HepG2 (cell line): ENCODE measurements around the gene NFAT5. TPM values are rescaled to one million over a fixed set of nuclear protein-coding genes. Genes with fewer than 3 reads are reported as not detected.

Source experiments
- ATAC-seq: fragments of 200-7000 bp; cut with Tn5 transposase; 3 replicates; pipeline ENCODE4 v1.9.1; 2020; ENCODE audit warnings: mild to moderate bottlenecking, moderate library complexity
- BruUV-seq: library from RNA; stranded (reverse); fragments of 400-500 nt; replicated peaks from 2 replicates; lab custom pipeline; 2021; lab: Mats Ljungman, UMichigan
- CTCF ChIA-PET: fragments of 300-600 bp; formaldehyde crosslinking; extraction: SDS; loops from one replicate; lab custom pipeline; 2021; ENCODE audit warnings: low total read pairs, inconsistent platforms, low intra/inter-chr PET ratio; lab: Yijun Ruan, JAX
- POLR2A ChIA-PET: fragments of 350-600 bp; sonication (Branson Sonifier 250); formaldehyde crosslinking; loops from one replicate; lab custom pipeline; 2020; ENCODE audit warnings: antibody characterized with exemption, inconsistent platforms; lab: Yijun Ruan, JAX
- DNase-seq: peaks from one replicate; pipeline ENCODE4 v3.0.0-alpha.2; 2015; ENCODE audit warnings: low spot score
- FAIRE-seq: peaks from 3 replicates; lab custom pipeline; 2011; peaks lifted over from hg19 to GRCh38; lab: Jason Lieb, UNC
- H2AFZ ChIP-seq: one replicate; pipeline ENCODE4 v1.6.1; 2011; ENCODE audit warnings: low read length, inconsistent platforms
- H3K27ac ChIP-seq: fragments of 300-600 bp; 3 replicates; pipeline ENCODE4 v1.8.0; 2011; ENCODE audit warnings: mixed run types, mild to moderate bottlenecking, mixed read lengths, low read length, inconsistent platforms; ENCODE audit not compliant: insufficient read depth; ENCODE audit errors: extremely low read length
- H3K27me3 ChIP-seq, 2 experiments: fragments of 200-600 bp in 1 of 2; 2 replicates in 1 of 2; 3 replicates in 1 of 2; pipeline versions ENCODE4 v1.6.0 to v1.8.0; 2011; ENCODE audit warnings: low read length in 2 of 2, mild to moderate bottlenecking in 2 of 2, moderate library complexity in 2 of 2, inconsistent platforms in 1 of 2; ENCODE audit not compliant: insufficient read depth in 2 of 2, control insufficient read depth in 1 of 2
- H3K36me3 ChIP-seq, 2 experiments: fragments of 200-600 bp in 1 of 2; replicated peaks in 1 of 2; 2 replicates in 1 of 2; 3 replicates in 1 of 2; pipeline versions ENCODE4 v1.5.1 to v1.8.0; 2011; ENCODE audit warnings: low read length in 2 of 2, inconsistent platforms in 1 of 2; ENCODE audit not compliant: insufficient read depth in 2 of 2, control insufficient read depth in 1 of 2
- H3K4me1 ChIP-seq: 2 replicates; pipeline ENCODE4 v1.5.1; 2012; ENCODE audit warnings: low read length, inconsistent platforms; ENCODE audit not compliant: insufficient read depth
- H3K4me2 ChIP-seq: 2 replicates; pipeline ENCODE4 v1.6.0; 2011; ENCODE audit warnings: low read depth, low read length, inconsistent platforms
- H3K4me3 ChIP-seq, 3 experiments: fragments of 200-600 bp in 1 of 3; sonication (generic), shearing (Covaris generic) in 1 of 3; replicated peaks in 1 of 3; 2 replicates each; pipeline ENCODE4 v1.5.1; 2011 to 2016; ENCODE audit warnings: low read length in 3 of 3, inconsistent platforms in 2 of 3, low read depth in 2 of 3, mild to moderate bottlenecking in 2 of 3, control low read depth in 1 of 3, mixed read lengths in 1 of 3; ENCODE audit not compliant: insufficient read depth in 1 of 3
- H3K79me2 ChIP-seq: one replicate; pipeline ENCODE4 v1.6.1; 2011; ENCODE audit warnings: low read length, inconsistent platforms; ENCODE audit not compliant: insufficient read depth
- H3K9ac ChIP-seq: 2 replicates; pipeline ENCODE4 v1.6.0; 2011; ENCODE audit warnings: mild to moderate bottlenecking, low read depth, low read length, inconsistent platforms; ENCODE audit not compliant: insufficient read depth
- H3K9me3 ChIP-seq: 2 replicates; pipeline ENCODE4 v1.5.1; 2012; ENCODE audit warnings: mild to moderate bottlenecking, low read length
- H4K20me1 ChIP-seq: 2 replicates; pipeline ENCODE4 v1.6.0; 2011; ENCODE audit warnings: inconsistent platforms, mild to moderate bottlenecking, low read length, moderate library complexity; ENCODE audit not compliant: insufficient read depth
- POLR2AphosphoS2 ChIP-seq: IDR thresholded peaks from 2 replicates; pipeline ENCODE4 v1.6.1; 2011; ENCODE audit warnings: low read depth, low read length, improper control_type of control experiment
- WGBS: methylation state at CpG from one replicate; pipeline ENCODE4 v1.1.6; 2017; ENCODE audit warnings: low lambda C conversion rate; 5-methylcytosine and 5-hydroxymethylcytosine counted together
- in situ Hi-C: cut with HindIII; loops from 2 replicates; pipeline ENCODE4 v1.10.0; 2017; ENCODE audit warnings: low pct_unique_long_range_greater_than_20kb; ENCODE audit not compliant: extremely low pct_ligation_motif_present
- intact Hi-C: fragments of 100-400 bp; cut with micrococcal nuclease; formaldehyde crosslinking; loops from one replicate; pipeline ENCODE4 v1.10.0; 2022; ENCODE audit not compliant: unreplicated experiment
- polyA plus RNA-seq, 8 experiments: library from polyadenylated mRNA; depleted of rRNA in 3 of 8; stranded (reverse) in 7 of 8; unstranded in 1 of 8; fragments of >200 nt; fragmentation: Illumina TruSeq in 4 of 8; extraction: Trizol in 4 of 8; gene quantifications; 2 replicates each; pipeline versions ENCODE4 v1.2.1 to v1.2.3, GENCODE V29; 2011 to 2016; ENCODE audit warnings: low read depth in 4 of 8, missing spikeins in 1 of 8, mixed read lengths in 1 of 8; ENCODE audit not compliant: insufficient read depth in 1 of 8
- total RNA-seq, 5 experiments: library from RNA; depleted of rRNA; stranded (reverse); fragments of >200 nt; fragmentation: Illumina TruSeq; extraction: Trizol; gene quantifications; 2 replicates each; pipeline ENCODE4 v1.2.3, GENCODE V29; 2016; ENCODE audit warnings: low read depth in 1 of 5
- TF ChIP-seq, protein P1 (sequence below): sonication (generic); formaldehyde crosslinking; IDR thresholded peaks from 2 replicates; pipeline ENCODE4 v1.4.0; 2020; ENCODE audit warnings: missing genetic modification reagents

The NFAT5 gene
- total and polyA plus RNA-seq, 2 of the 13 experiments (the other 11 are each of a cell fraction or from before 2014, with no cell fraction given), result 20.5 to 54.3 TPM

DNA sequence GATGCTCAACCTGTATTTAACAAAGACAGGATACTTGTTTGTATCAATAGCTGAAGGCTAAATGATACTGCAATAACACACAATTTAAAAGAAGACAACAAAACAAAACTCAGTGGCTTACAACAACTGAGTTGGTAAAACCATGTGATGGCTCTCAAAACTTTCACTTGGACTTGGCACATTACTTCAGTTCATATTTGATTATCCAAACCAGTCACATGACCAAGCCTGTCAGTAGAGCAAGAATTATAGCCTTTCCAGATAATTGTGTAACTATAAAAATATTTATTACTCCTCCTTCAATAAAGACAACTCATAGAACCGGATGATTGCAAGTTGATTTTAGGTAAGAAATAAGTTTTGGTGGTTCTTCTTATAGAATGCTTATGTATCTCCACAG is 103.8 kb downstream of the NFAT5 start:
- no peak for FAIRE-seq
- H3K4me2 ChIP-seq, result no peak overlapping the region
- 0 out of 2 replicates have a peak, but pooled peaks have one; percentile 22 for TF ChIP-seq POLR2AphosphoS2
- TF ChIP-seq, protein P1, sequence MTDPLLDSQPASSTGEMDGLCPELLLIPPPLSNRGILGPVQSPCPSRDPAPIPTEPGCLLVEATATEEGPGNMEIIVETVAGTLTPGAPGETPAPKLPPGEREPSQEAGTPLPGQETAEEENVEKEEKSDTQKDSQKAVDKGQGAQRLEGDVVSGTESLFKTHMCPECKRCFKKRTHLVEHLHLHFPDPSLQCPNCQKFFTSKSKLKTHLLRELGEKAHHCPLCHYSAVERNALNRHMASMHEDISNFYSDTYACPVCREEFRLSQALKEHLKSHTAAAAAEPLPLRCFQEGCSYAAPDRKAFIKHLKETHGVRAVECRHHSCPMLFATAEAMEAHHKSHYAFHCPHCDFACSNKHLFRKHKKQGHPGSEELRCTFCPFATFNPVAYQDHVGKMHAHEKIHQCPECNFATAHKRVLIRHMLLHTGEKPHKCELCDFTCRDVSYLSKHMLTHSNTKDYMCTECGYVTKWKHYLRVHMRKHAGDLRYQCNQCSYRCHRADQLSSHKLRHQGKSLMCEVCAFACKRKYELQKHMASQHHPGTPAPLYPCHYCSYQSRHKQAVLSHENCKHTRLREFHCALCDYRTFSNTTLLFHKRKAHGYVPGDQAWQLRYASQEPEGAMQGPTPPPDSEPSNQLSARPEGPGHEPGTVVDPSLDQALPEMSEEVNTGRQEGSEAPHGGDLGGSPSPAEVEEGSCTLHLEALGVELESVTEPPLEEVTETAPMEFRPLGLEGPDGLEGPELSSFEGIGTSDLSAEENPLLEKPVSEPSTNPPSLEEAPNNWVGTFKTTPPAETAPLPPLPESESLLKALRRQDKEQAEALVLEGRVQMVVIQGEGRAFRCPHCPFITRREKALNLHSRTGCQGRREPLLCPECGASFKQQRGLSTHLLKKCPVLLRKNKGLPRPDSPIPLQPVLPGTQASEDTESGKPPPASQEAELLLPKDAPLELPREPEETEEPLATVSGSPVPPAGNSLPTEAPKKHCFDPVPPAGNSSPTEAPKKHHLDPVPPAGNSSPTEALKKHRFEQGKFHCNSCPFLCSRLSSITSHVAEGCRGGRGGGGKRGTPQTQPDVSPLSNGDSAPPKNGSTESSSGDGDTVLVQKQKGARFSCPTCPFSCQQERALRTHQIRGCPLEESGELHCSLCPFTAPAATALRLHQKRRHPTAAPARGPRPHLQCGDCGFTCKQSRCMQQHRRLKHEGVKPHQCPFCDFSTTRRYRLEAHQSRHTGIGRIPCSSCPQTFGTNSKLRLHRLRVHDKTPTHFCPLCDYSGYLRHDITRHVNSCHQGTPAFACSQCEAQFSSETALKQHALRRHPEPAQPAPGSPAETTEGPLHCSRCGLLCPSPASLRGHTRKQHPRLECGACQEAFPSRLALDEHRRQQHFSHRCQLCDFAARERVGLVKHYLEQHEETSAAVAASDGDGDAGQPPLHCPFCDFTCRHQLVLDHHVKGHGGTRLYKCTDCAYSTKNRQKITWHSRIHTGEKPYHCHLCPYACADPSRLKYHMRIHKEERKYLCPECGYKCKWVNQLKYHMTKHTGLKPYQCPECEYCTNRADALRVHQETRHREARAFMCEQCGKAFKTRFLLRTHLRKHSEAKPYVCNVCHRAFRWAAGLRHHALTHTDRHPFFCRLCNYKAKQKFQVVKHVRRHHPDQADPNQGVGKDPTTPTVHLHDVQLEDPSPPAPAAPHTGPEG, result no peak
- BruUV-seq, result no TSS peak
- no peaks in the 10 kb centered on the region for H4K20me1 ChIP-seq
- H2AFZ ChIP-seq, result no peak overlapping the region
- H3K9ac ChIP-seq, result no peak overlapping the region
- 89% methylated on average over 1 of the region's 1 CpG for WGBS
- H3K27ac ChIP-seq, result no peak overlapping the region
- ChIA-PET CTCF (no interaction called here), POLR2A (no interaction called here)
- peaks cover 8 to 29% of the 10 kb centered on the region in 2 experiments for H3K36me3 ChIP-seq
- no peaks in the 10 kb centered on the region for H3K27me3 ChIP-seq
- no peak for ATAC-seq
- in situ Hi-C loops (no loop called here), intact Hi-C loops (no loop called here)
- no peak overlapping the region for H3K4me3 ChIP-seq
- H3K9me3 ChIP-seq, result no peaks in the 10 kb centered on the region
- H3K4me1 ChIP-seq, result peaks cover 56% of the 10 kb centered on the region
- no peaks in the 10 kb centered on the region for H3K79me2 ChIP-seq
- no peak for DNase-seq
